GM18868 (cell line): ENCODE data around the gene HOXC13.

Experiments
- ATAC-seq: cut with Tn5 transposase; IDR thresholded peaks from one replicate; pipeline ENCODE4 v1.9.1; 2021; ENCODE audit warnings: mild to moderate bottlenecking, moderate library complexity; ENCODE audit not compliant: unreplicated experiment

Gene HOXC13

GRCh38 chr12:53939141-53940108 is 794 bp downstream of the HOXC13 start:
- ATAC-seq, result no peak

DNA sequence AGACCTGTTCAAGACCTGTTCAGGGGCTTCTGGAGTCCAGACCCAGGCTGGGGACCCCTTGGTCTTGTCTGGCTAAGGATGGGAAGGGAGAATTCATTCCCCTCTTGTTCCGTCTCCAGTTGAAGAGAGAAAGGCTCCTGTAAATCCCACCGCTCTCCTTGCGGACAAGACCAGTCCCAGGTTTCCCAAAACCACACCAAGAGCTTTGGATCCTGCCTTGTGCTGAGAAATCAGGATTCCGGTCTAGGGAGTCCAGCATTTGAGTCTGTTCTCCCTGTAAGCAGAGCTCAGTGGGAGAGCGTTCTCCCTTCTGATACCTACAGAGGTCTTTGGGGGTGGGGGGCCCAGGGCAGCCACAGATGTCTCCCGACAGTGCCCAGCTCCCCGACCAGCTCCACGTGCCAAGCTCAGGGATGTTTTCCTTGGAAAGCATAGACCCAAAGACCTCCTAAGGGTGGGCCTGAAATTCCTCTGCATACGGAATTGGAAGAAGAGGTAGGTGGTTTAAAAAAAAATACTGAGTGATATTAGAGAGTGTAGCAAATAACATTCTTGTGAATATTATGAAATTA is 1.9 kb downstream of the HOXC13 start:
- ATAC-seq, result no peak

GRCh38 chr12:53941187-53941586 is 2.6 kb downstream of the HOXC13 start:
- ATAC-seq, result no peak

GRCh38 chr12:53941750-53942149 is 3.1 kb downstream of the HOXC13 start:
- no peak for ATAC-seq

- ATAC-seq, result no peak
Measured at GRCh38 chr12:53942467-53942997, 3.9 kb downstream of the HOXC13 start.

DNA sequence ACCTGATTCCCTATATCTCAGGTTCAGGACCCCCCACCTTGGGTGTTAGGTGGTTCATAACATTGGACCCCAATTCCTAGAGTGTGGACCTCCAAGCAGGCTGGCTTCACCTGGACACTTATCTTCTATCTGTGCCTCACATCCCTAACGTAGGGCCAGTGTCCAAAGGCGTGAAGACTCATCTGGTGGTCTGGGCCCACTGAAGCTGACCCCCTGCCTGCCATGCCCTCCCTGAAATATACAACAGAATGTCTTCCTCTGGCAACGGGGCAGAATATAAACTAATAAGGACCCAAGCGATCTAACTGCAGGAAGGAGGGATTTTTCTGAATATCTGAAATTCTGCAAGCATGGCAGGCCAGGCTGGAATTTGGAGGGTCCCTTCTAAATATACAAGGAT is 5.6 kb downstream of the HOXC13 start:
- no peak for ATAC-seq

DNA sequence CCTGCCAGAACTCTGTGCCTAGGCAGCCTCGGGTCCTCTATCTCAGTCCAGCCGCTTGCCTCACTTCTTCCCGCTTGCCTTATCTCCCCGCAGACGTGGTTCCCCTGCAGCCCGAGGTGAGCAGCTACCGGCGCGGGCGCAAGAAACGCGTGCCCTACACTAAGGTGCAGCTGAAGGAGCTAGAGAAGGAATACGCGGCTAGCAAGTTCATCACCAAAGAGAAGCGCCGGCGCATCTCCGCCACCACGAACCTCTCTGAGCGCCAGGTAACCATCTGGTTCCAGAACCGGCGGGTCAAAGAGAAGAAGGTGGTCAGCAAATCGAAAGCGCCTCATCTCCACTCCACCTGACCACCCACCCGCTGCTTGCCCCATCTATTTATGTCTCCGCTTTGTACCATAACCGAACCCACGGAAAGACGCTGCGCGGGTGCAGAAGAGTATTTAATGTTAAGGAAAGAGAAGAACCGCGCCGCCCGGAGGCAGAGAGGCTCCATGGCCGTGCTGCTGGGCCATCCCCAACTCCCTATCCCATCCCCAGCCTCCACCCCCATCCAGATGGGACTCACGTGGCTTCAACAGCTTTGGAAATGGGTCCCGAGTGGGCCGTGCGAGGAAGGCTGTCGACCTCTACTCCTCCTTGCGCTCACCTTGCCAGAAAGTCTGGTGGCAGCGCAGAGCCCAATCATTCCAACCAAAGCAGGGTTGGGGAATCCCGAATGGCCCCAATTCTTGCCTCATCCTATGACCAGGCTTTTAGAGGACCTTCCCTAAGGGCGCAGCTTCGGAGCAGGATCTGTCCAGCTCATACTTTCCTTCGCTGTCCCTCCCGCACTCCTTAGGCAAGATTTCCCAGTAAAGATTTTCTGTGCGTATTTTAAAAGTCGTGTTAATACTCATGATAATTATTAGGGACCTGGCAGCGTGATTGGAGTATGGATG is 6.5 kb downstream of the HOXC13 start:
- no peak for ATAC-seq

- ATAC-seq, result no peak
Measured at GRCh38 chr12:53947743-53948142, 9.1 kb downstream of the HOXC13 start.

GRCh38 chr12:53948650-53949593 is 10.3 kb downstream of the HOXC13 start:
- no peak for ATAC-seq

- no peak for ATAC-seq
Measured at GRCh38 chr12:53949631-53950436, 11.2 kb downstream of the HOXC13 start.

GRCh38 chr12:53950437-53950773 is 11.8 kb downstream of the HOXC13 start:
- no peak for ATAC-seq

- no peak for ATAC-seq
Measured at GRCh38 chr12:53950789-53951576, 12.4 kb downstream of the HOXC13 start.

- no peak for ATAC-seq
Measured at GRCh38 chr12:53951577-53952334, 13.1 kb downstream of the HOXC13 start.

DNA sequence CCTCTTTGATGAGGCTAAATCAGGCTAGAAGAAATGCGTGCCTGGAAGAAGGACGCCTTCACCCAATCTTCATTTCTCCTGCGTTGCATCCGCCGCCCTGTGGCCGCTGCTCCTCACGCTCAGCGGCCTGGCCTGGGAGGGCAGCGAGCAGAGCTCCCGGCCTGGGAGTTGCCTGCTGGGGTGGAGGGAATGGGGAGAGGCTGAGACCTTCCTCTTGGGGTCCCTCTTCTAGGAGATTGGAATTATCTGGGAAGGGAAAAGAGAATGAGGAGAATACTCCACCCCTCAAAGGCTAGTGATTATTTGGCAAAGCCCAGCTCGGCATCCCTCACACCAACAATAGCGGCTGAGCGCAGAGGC is 13.7 kb downstream of the HOXC13 start:
- ATAC-seq, result no peak

DNA sequence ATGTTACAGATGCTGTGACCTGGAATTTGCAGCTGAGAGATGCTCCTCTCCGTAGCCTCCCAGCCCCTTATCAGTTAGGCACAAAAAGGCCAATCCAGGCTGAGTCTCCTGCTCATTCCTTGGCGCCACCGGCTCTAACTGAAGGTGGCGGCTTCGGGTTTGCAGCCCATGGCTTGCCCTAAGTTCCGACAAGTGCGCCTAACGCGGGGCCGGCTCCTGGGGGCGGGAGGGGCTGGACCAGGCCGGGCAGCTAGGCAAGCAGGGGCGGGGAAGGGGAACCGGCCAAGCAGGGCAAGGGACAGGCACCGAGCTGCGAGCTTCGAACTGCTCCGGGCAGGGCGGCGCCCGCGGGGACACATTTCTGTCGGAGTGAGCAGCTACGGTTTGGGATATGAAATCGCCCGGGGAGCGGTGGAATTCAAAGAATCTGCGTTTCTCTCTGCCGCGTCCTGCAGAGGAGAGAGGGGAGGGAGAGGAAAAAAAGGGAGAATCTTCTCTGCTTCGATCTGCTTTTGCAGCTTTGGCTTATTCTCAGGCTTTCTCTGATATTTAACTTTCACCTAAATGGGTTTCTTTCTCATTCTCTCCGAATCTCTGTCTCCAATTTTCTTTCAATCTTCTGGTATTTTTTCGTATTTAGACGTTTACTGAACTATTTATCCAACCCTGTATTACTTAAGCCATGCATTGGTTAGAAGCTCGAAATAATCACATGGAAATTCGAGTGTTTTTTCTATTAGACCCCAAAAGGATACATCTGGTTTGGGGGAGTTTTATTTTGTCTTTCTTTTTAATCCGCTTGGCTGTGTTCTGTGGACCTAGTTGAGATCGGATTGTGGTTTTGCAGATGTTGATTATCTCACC is 14.5 kb downstream of the HOXC13 start:
- no peak for ATAC-seq

GRCh38 chr12:53953831-53954693 is 15.4 kb downstream of the HOXC13 start:
- ATAC-seq, result no peak
